Measurements from ENCODE around the gene PCDHGA8.
"Not testable (repeated sequence)": the region's sequence is repeated elsewhere in the genome, so short reads cannot be mapped to it uniquely, and the experiment has no call there.

PCDHGA8 gene

GRCh38 chr5:141399555-141400258 lies 7.3 kb downstream of the PCDHGA8 start:
- no peak for DNase-seq (ENCODE audit: low read depth in 2 of 2, low spot score in 1 of 2)

GRCh38 chr5:141402553-141403243 lies 10.3 kb downstream of the PCDHGA8 start, which contains the start of gene PCDHGA9:
Gene PCDHGA9, plus strand, starts transcription at chr5:141402778. Its CDS starts 175 bp downstream, at chr5:141402953.
- no peak for DNase-seq (ENCODE audit: low read depth in 2 of 2, low spot score in 1 of 2)

- DNase-seq (ENCODE audit: low read depth in 2 of 2, low spot score in 1 of 2) = no peak
Observed at GRCh38 chr5:141403387-141403786, 11.0 kb downstream of the PCDHGA8 start.

GRCh38 chr5:141407790-141408505 lies 15.5 kb downstream of the PCDHGA8 start, which contains the start of gene PCDHGB6:
Gene PCDHGB6, plus strand, starts transcription at chr5:141408021. Its CDS starts 182 bp downstream, at chr5:141408203.
- not testable (repeated sequence) for DNase-seq (ENCODE audit: low read depth in 2 of 2, low spot score in 1 of 2)

- no peak for DNase-seq (ENCODE audit: low read depth in 2 of 2, low spot score in 1 of 2)
Observed at GRCh38 chr5:141409598-141410306, 17.3 kb downstream of the PCDHGA8 start.

GRCh38 chr5:141411575-141411974 lies 19.1 kb downstream of the PCDHGA8 start:
- no peak for DNase-seq (ENCODE audit: low read depth in 2 of 2, low spot score in 1 of 2)

- no peak for DNase-seq (ENCODE audit: low read depth in 2 of 2, low spot score in 1 of 2)
Observed at GRCh38 chr5:141412854-141413539, 20.6 kb downstream of the PCDHGA8 start, which contains the start of gene PCDHGA10. Gene PCDHGA10, plus strand, starts transcription at chr5:141412987. Its CDS starts 189 bp downstream, at chr5:141413176.

GRCh38 chr5:141413540-141414069 lies 21.2 kb downstream of the PCDHGA8 start:
- no peak for DNase-seq (ENCODE audit: low read depth in 2 of 2, low spot score in 1 of 2)

- not testable (repeated sequence) for DNase-seq (ENCODE audit: low read depth in 2 of 2, low spot score in 1 of 2)
Observed at GRCh38 chr5:141414548-141415274, 22.3 kb downstream of the PCDHGA8 start.

GRCh38 chr5:141415275-141415618 lies 22.8 kb downstream of the PCDHGA8 start:
- not testable (repeated sequence) for DNase-seq (ENCODE audit: low read depth in 2 of 2, low spot score in 1 of 2)

- DNase-seq (ENCODE audit: low read depth in 2 of 2, low spot score in 1 of 2) = not testable (repeated sequence)
Observed at GRCh38 chr5:141417494-141418172, 25.2 kb downstream of the PCDHGA8 start, which contains the start of gene PCDHGB7. Gene PCDHGB7, plus strand, starts transcription at chr5:141417677. Its CDS starts 183 bp downstream, at chr5:141417860.

GRCh38 chr5:141419074-141419880 lies 26.8 kb downstream of the PCDHGA8 start:
- no peak for DNase-seq (ENCODE audit: low read depth in 2 of 2, low spot score in 1 of 2)

- DNase-seq (ENCODE audit: low read depth in 2 of 2, low spot score in 1 of 2) = no peak
Observed at GRCh38 chr5:141420855-141421488, 28.5 kb downstream of the PCDHGA8 start, which contains the start of gene PCDHGA11. Gene PCDHGA11, plus strand, starts transcription at chr5:141421051. Its CDS starts 177 bp downstream, at chr5:141421228.

- no peak for DNase-seq (ENCODE audit: low read depth in 2 of 2, low spot score in 1 of 2)
Observed at GRCh38 chr5:141421489-141421855, 29.0 kb downstream of the PCDHGA8 start.

GRCh38 chr5:141422742-141423291 lies 30.4 kb downstream of the PCDHGA8 start:
- no peak for DNase-seq (ENCODE audit: low read depth in 2 of 2, low spot score in 1 of 2)

GRCh38 chr5:141427783-141428426 lies 35.5 kb downstream of the PCDHGA8 start:
- no peak for DNase-seq (ENCODE audit: low read depth in 2 of 2, low spot score in 1 of 2)
